Upper lobe of right lung (tissue), 1 donor: Measurements from ENCODE around the gene AGT. TPM values are rescaled to one million over a fixed set of nuclear protein-coding genes. Genes with fewer than 3 reads are reported as not detected.
A peak's percentile ranks its signal among the peaks of the same experiment; 100 is the strongest.

Experiments
- ATAC-seq: fragments of 200-7000 bp; cut with Tn5 transposase; one replicate; pipeline ENCODE4 v1.9.1; 2020; ENCODE audit warnings: mild to moderate bottlenecking, moderate library complexity
- DNase-seq: peaks from one replicate; pipeline ENCODE4 v3.0.0-alpha.2; 2020
- H3K27ac ChIP-seq: fragments of 200-600 bp; one replicate; pipeline ENCODE4 v1.8.0; 2022
- H3K27me3 ChIP-seq: fragments of 200-600 bp; one replicate; pipeline ENCODE4 v1.8.0; 2022; ENCODE audit warnings: mild to moderate bottlenecking
- H3K36me3 ChIP-seq: fragments of 200-600 bp; one replicate; pipeline ENCODE4 v1.8.0; 2022
- H3K4me1 ChIP-seq: fragments of 200-600 bp; one replicate; pipeline ENCODE4 v1.8.0; 2022
- H3K4me3 ChIP-seq: fragments of 200-600 bp; one replicate; pipeline ENCODE4 v1.8.0; 2022; ENCODE audit warnings: mild to moderate bottlenecking
- H3K9me3 ChIP-seq: fragments of 200-600 bp; one replicate; pipeline ENCODE4 v1.8.0; 2022
- CTCF ChIP-seq: fragments of 200-600 bp; IDR thresholded peaks from one replicate; pipeline ENCODE4 v1.8.0; 2022; ENCODE audit warnings: antibody characterized with exemption
- intact Hi-C: fragments of 100-400 bp; cut with DNase I; formaldehyde crosslinking; loops from one replicate; pipeline ENCODE4 v1.11.0; 2022
- total RNA-seq: library from RNA; stranded (reverse); fragmentation: NEBNext Ultra II Directional; extraction: Animal tissue kit (Norgen Biotek cat#: 25700); gene quantifications from one replicate; pipeline ENCODE4 v1.2.1, GENCODE V29; 2021
- donor health status: DM: no; HTN: yes; CAD: no; lungs with severe emphysema.

The AGT gene
- total RNA-seq, 1 donor from 2014 or later, result 1.8 TPM

- H3K36me3 ChIP-seq, result no peaks in the 10 kb centered on the region
- DNase-seq (no peak), ATAC-seq (peak; percentile 10)
- no peak overlapping the region for H3K4me3 ChIP-seq
- no peaks in the 10 kb centered on the region for H3K9me3 ChIP-seq
- no peak overlapping the region for H3K27ac ChIP-seq
- H3K27me3 ChIP-seq, result no peaks in the 10 kb centered on the region
- intact Hi-C loops, result no loop called here
- no peak for TF ChIP-seq CTCF
- no peaks in the 10 kb centered on the region for H3K4me1 ChIP-seq
Observed at GRCh38 chr1:230705289-230706019, 8.5 kb downstream of the AGT start.

GRCh38 chr1:230704830-230705229, 9.1 kb downstream of the AGT start:
- no peak overlapping the region for H3K4me3 ChIP-seq
- no peak for TF ChIP-seq CTCF
- H3K27ac ChIP-seq, result no peak overlapping the region
- H3K9me3 ChIP-seq, result no peaks in the 10 kb centered on the region
- no peaks in the 10 kb centered on the region for H3K4me1 ChIP-seq
- intact Hi-C loops, result no loop called here
- H3K36me3 ChIP-seq, result no peaks in the 10 kb centered on the region
- no peak for ATAC-seq
- H3K27me3 ChIP-seq, result no peaks in the 10 kb centered on the region
- no peak for DNase-seq

GRCh38 chr1:230703679-230704385, 10.1 kb downstream of the AGT start:
- no peak overlapping the region for H3K4me3 ChIP-seq
- no peak overlapping the region for H3K27ac ChIP-seq
- intact Hi-C loops, result no loop called here
- H3K4me1 ChIP-seq, result no peaks in the 10 kb centered on the region
- no peaks in the 10 kb centered on the region for H3K27me3 ChIP-seq
- H3K36me3 ChIP-seq, result no peaks in the 10 kb centered on the region
- ATAC-seq, result no peak
- no peak for DNase-seq
- TF ChIP-seq CTCF, result no peak
- no peaks in the 10 kb centered on the region for H3K9me3 ChIP-seq

GRCh38 chr1:230702934-230703678, 10.8 kb downstream of the AGT start:
- ATAC-seq, result peak; percentile 20
- TF ChIP-seq CTCF, result no peak
- H3K27ac ChIP-seq, result no peak overlapping the region

GRCh38 chr1:230701895-230702768, 11.8 kb downstream of the AGT start:
- Histone ChIP-seq H3K4me3 (no peak overlapping the region), H3K4me1 (no peaks in the 10 kb centered on the region), H3K27me3 (no peaks in the 10 kb centered on the region), H3K36me3 (no peaks in the 10 kb centered on the region), H3K9me3 (no peaks in the 10 kb centered on the region), H3K27ac (no peak overlapping the region)
- DNase-seq (no peak), ATAC-seq (no peak)
- TF ChIP-seq CTCF, result no peak
- intact Hi-C loops, result no loop called here

More at GRCh38 chr1:230702934-230703678, 10.8 kb downstream of the AGT start:
- Histone ChIP-seq H3K4me1 (no peaks in the 10 kb centered on the region), H3K9me3 (no peaks in the 10 kb centered on the region), H3K36me3 (no peaks in the 10 kb centered on the region), H3K27me3 (no peaks in the 10 kb centered on the region), H3K4me3 (no peak overlapping the region)
- DNase-seq, result no peak
- intact Hi-C loops, result no loop called here
